Endodermal cell (in vitro differentiated cells): ENCODE results near the gene EWSR1. TPM values are rescaled to one million over a fixed set of nuclear protein-coding genes. Genes with fewer than 3 reads are reported as not detected.

Experiments
- DNase-seq: peaks from one replicate; pipeline ENCODE4 v3.0.0-alpha.2; 2017
- H3K27ac ChIP-seq: 2 replicates; pipeline ENCODE4 v1.5.1; 2013; ENCODE audit warnings: mild to moderate bottlenecking, low read depth, low read length, moderate library complexity
- H3K27me3 ChIP-seq: 2 replicates; pipeline ENCODE4 v1.6.1; 2013; ENCODE audit warnings: mild to moderate bottlenecking, low read length, moderate library complexity; ENCODE audit not compliant: insufficient read depth, control insufficient read depth, poor library complexity, severe bottlenecking
- H3K36me3 ChIP-seq: 2 replicates; pipeline ENCODE4 v1.7.0; 2013; ENCODE audit warnings: mild to moderate bottlenecking, low read length, moderate library complexity; ENCODE audit not compliant: control insufficient read depth, insufficient read depth
- H3K4me1 ChIP-seq: one replicate; pipeline ENCODE4 v1.7.0; 2013; ENCODE audit warnings: low read length; ENCODE audit not compliant: control insufficient read depth, insufficient read depth
- H3K4me3 ChIP-seq: 2 replicates; pipeline ENCODE4 v1.5.1; 2013; ENCODE audit warnings: mild to moderate bottlenecking, low read length, moderate library complexity
- H3K9ac ChIP-seq: 2 replicates; pipeline ENCODE4 v1.6.1; 2013; ENCODE audit warnings: mild to moderate bottlenecking, low read length, moderate library complexity; ENCODE audit not compliant: poor library complexity, severe bottlenecking; ENCODE audit errors: extremely low read depth
- H3K9me3 ChIP-seq: 2 replicates; pipeline ENCODE4 v1.6.1; 2013; ENCODE audit warnings: mild to moderate bottlenecking, low read length, moderate library complexity; ENCODE audit not compliant: control insufficient read depth
- H3K27ac Mint-ChIP-seq: 2 replicates; pipeline ENCODE4 v1.8.0; 2020; ENCODE audit warnings: mixed read lengths
- H3K27me3 Mint-ChIP-seq: 2 replicates; pipeline ENCODE4 v1.8.0; 2021; ENCODE audit warnings: mild to moderate bottlenecking, mixed read lengths; ENCODE audit not compliant: insufficient read depth
- H3K36me3 Mint-ChIP-seq: 2 replicates; pipeline ENCODE4 v1.8.0; 2020; ENCODE audit warnings: low read depth, mixed read lengths
- H3K4me1 Mint-ChIP-seq: 2 replicates; pipeline ENCODE4 v1.8.0; 2020; ENCODE audit warnings: mixed read lengths
- H3K4me3 Mint-ChIP-seq: 2 replicates; pipeline ENCODE4 v1.8.0; 2020; ENCODE audit warnings: mild to moderate bottlenecking, moderate library complexity, mixed read lengths
- H3K9me3 Mint-ChIP-seq: 2 replicates; pipeline ENCODE4 v1.8.0; 2020; ENCODE audit warnings: mild to moderate bottlenecking, mixed read lengths
- CTCF ChIP-seq: fragments of 200-600 bp; sonication (generic); conservative IDR thresholded peaks from 2 replicates; pipeline ENCODE4 v1.5.0; 2021; ENCODE audit warnings: antibody characterized with exemption, mild to moderate bottlenecking
- WGBS, 2 experiments: methylation state at CpG; one replicate each; pipeline versions ENCODE4 v1.1.5 to v1.1.7; 2013; ENCODE audit warnings: missing lambda C conversion rate in 2 of 2, mixed read lengths in 1 of 2; ENCODE audit not compliant: insufficient coverage in 1 of 2, insufficient read length in 1 of 2; 5-methylcytosine and 5-hydroxymethylcytosine counted together
- total RNA-seq, 2 donors: library from RNA; stranded (reverse); fragmentation: NEBNext Ultra II Directional in 1 of 2; extraction: Animal tissue kit (Norgen Biotek cat#: 25700) in 1 of 2; gene quantifications; 2 replicates in 1 of 2; 3 replicates in 1 of 2; pipeline ENCODE4 v1.2.1, GENCODE V29; 2021

EWSR1 gene
- total RNA-seq, 2 donors from 2014 or later: 295 to 352 TPM

- Mint-ChIP-seq H3K4me1 (peaks cover 11% of the 10 kb centered on the region), H3K27ac (no peak overlapping the region), H3K4me3 (no peak overlapping the region), H3K36me3 (peaks cover 56% of the 10 kb centered on the region), H3K9me3 (no peaks in the 10 kb centered on the region), H3K27me3 (no peaks in the 10 kb centered on the region)
- Histone ChIP-seq H3K27ac (no peak overlapping the region), H3K4me3 (no peak overlapping the region), H3K9ac (no peak overlapping the region), H3K4me1 (no peaks in the 10 kb centered on the region), H3K27me3 (no peaks in the 10 kb centered on the region), H3K36me3 (peaks cover 68% of the 10 kb centered on the region), H3K9me3 (no peaks in the 10 kb centered on the region)
- no peak for TF ChIP-seq CTCF
- 93 to 95% methylated on average over 7 to 12 of the region's 12 CpGs for WGBS, 2 experiments
- no peak for DNase-seq
These were observed 69.7 kb downstream of the EWSR1 start for GRCh38 chr22:29337631-29338284.

- no peak for DNase-seq
- Mint-ChIP-seq H3K4me1 (peaks cover 11% of the 10 kb centered on the region), H3K9me3 (no peaks in the 10 kb centered on the region), H3K4me3 (no peak overlapping the region), H3K27ac (no peak overlapping the region), H3K27me3 (no peaks in the 10 kb centered on the region), H3K36me3 (peaks cover 59% of the 10 kb centered on the region)
- Histone ChIP-seq H3K9me3 (no peaks in the 10 kb centered on the region), H3K27ac (no peak overlapping the region), H3K9ac (no peak overlapping the region), H3K4me1 (no peaks in the 10 kb centered on the region), H3K4me3 (no peak overlapping the region), H3K27me3 (no peaks in the 10 kb centered on the region), H3K36me3 (peaks cover 69% of the 10 kb centered on the region)
- 89 to 100% methylated on average over 4 to 6 of the region's 6 CpGs for WGBS, 2 experiments
- TF ChIP-seq CTCF: no peak
These were observed 70.3 kb downstream of the EWSR1 start for GRCh38 chr22:29338398-29338797.

- Histone ChIP-seq H3K9me3 (no peaks in the 10 kb centered on the region), H3K36me3 (peaks cover 68% of the 10 kb centered on the region), H3K4me1 (no peaks in the 10 kb centered on the region), H3K27me3 (no peaks in the 10 kb centered on the region), H3K9ac (no peak overlapping the region), H3K27ac (no peak overlapping the region), H3K4me3 (no peak overlapping the region)
- no peak overlapping the region for H3K4me3 Mint-ChIP-seq
- 93 to 98% methylated on average over 8 to 23 of the region's 23 CpGs for WGBS, 2 experiments
- no peaks in the 10 kb centered on the region for H3K9me3 Mint-ChIP-seq
- DNase-seq: no peak
- H3K36me3 Mint-ChIP-seq: peaks cover 62% of the 10 kb centered on the region
- TF ChIP-seq CTCF: no peak
- H3K4me1 Mint-ChIP-seq: peaks cover 11% of the 10 kb centered on the region
- no peaks in the 10 kb centered on the region for H3K27me3 Mint-ChIP-seq
- H3K27ac Mint-ChIP-seq: no peak overlapping the region
These were observed 71.5 kb downstream of the EWSR1 start for GRCh38 chr22:29339381-29340235.
